Nucleus accumbens (tissue), 56 donors: ENCODE data around the gene PCK1.

Experiments used
- DNase-seq, 56 donors: peaks; one replicate each; lab custom pipeline; 2025; lab: John Stamatoyannopoulos, UW

The PCK1 gene

GRCh38 chr20:57587278-57587988 is 26.5 kb downstream of the PCK1 start:
- no peak for DNase-seq

- DNase-seq: no peak
These were observed 27.1 kb downstream of the PCK1 start for GRCh38 chr20:57587989-57588377.

- DNase-seq: no peak
These were observed 27.7 kb downstream of the PCK1 start for GRCh38 chr20:57588596-57588995.

GRCh38 chr20:57589123-57589727 is 28.3 kb downstream of the PCK1 start:
- no peak for DNase-seq

GRCh38 chr20:57589728-57590484 is 29.0 kb downstream of the PCK1 start:
- no peak for DNase-seq

- no peak for DNase-seq
These were observed 29.8 kb downstream of the PCK1 start for GRCh38 chr20:57590485-57591288.

GRCh38 chr20:57591289-57592229 is 30.6 kb downstream of the PCK1 start:
- no peak for DNase-seq

- DNase-seq: no peak
These were observed 31.6 kb downstream of the PCK1 start for GRCh38 chr20:57592263-57593092.

GRCh38 chr20:57593134-57593886 is 32.4 kb downstream of the PCK1 start:
- no peak for DNase-seq

GRCh38 chr20:57594092-57594951 is 33.4 kb downstream of the PCK1 start:
- peak in 22 of 56 donors; percentile 7 to 64 (median 28) for DNase-seq

- DNase-seq: no peak
These were observed 34.4 kb downstream of the PCK1 start for GRCh38 chr20:57595041-57596030.

- DNase-seq: no peak
These were observed 35.4 kb downstream of the PCK1 start for GRCh38 chr20:57596358-57596757.

- DNase-seq: peak in 40 of 56 donors; percentile 7 to 79 (median 36)
These were observed 36.4 kb downstream of the PCK1 start for GRCh38 chr20:57596998-57597939.

GRCh38 chr20:57598060-57598459 is 37.1 kb downstream of the PCK1 start:
- DNase-seq: no peak

- no peak for DNase-seq
These were observed 37.6 kb downstream of the PCK1 start for GRCh38 chr20:57598491-57598890.
